IMR-90 (cell line): ENCODE results near the gene SLC31A2.

Experiments
- BHLHE40 ChIP-seq: fragments of 150-350 bp; IDR thresholded peaks from 2 replicates; pipeline ENCODE4 v1.6.1; 2016; ENCODE audit warnings: mild to moderate bottlenecking, low read depth, low read length
- CEBPB ChIP-seq: IDR thresholded peaks from 2 replicates; pipeline ENCODE4 v1.6.1; 2012; ENCODE audit warnings: low read depth, low read length, improper control_type of control experiment
- CHD1 ChIP-seq: IDR thresholded peaks from 2 replicates; pipeline ENCODE4 v1.6.1; 2012; ENCODE audit warnings: low read depth, low read length, improper control_type of control experiment
- CTCF ChIP-seq: conservative IDR thresholded peaks from 2 replicates; pipeline ENCODE4 v1.5.1; 2012; ENCODE audit warnings: mild to moderate bottlenecking, low read depth, low read length, improper control_type of control experiment
- FOS ChIP-seq: fragments of 150-350 bp; IDR thresholded peaks from 2 replicates; pipeline ENCODE4 v1.6.1; 2016; ENCODE audit warnings: low read depth, low read length
- MAFK ChIP-seq: IDR thresholded peaks from 2 replicates; pipeline ENCODE4 v1.6.1; 2012; ENCODE audit warnings: low read depth, low read length, improper control_type of control experiment
- MAZ ChIP-seq: IDR thresholded peaks from 2 replicates; pipeline ENCODE4 v1.6.1; 2012; ENCODE audit warnings: low read depth, mild to moderate bottlenecking, low read length, improper control_type of control experiment, moderate library complexity, borderline replicate concordance
- MXI1 ChIP-seq: IDR thresholded peaks from 2 replicates; pipeline ENCODE4 v1.6.1; 2012; ENCODE audit warnings: low read depth, mild to moderate bottlenecking, low read length, moderate library complexity, borderline replicate concordance
- NFE2L2 ChIP-seq: fragments of 150-350 bp; IDR thresholded peaks from 2 replicates; pipeline ENCODE4 v1.6.1; 2016; ENCODE audit warnings: low read depth, mild to moderate bottlenecking, low read length
- POLR2A ChIP-seq: IDR thresholded peaks from 2 replicates; pipeline ENCODE4 v1.6.1; 2012; ENCODE audit warnings: mild to moderate bottlenecking, low read depth, low read length
- RAD21 ChIP-seq: IDR thresholded peaks from 2 replicates; pipeline ENCODE4 v1.6.1; 2012; ENCODE audit warnings: low read length, improper control_type of control experiment
- RFX5 ChIP-seq: IDR thresholded peaks from 2 replicates; pipeline ENCODE4 v1.8.0; 2012; ENCODE audit warnings: low read depth, mild to moderate bottlenecking, low read length, moderate library complexity
- SMC3 ChIP-seq: fragments of 150-350 bp; IDR thresholded peaks from 2 replicates; pipeline ENCODE4 v1.6.1; 2016; ENCODE audit warnings: low read depth, mild to moderate bottlenecking, antibody characterized with exemption, low read length, moderate library complexity
- USF2 ChIP-seq: fragments of 150-350 bp; IDR thresholded peaks from 2 replicates; pipeline ENCODE4 v1.6.1; 2017; ENCODE audit warnings: mild to moderate bottlenecking, antibody characterized with exemption, low read length, low read depth

GRCh38 chr9:113151696-113152630 lies 1.2 kb downstream of the SLC31A2 start:
- TF ChIP-seq CTCF: no peak
- no peak for TF ChIP-seq POLR2A
- no peak for TF ChIP-seq MXI1
- no peak for TF ChIP-seq NFE2L2
- TF ChIP-seq USF2: no peak
- no peak for TF ChIP-seq RAD21
- TF ChIP-seq CHD1: no peak
- no peak for TF ChIP-seq SMC3
- no peak for TF ChIP-seq RFX5
- no peak for TF ChIP-seq MAZ
- TF ChIP-seq BHLHE40: no peak
- TF ChIP-seq MAFK: no peak
- no peak for TF ChIP-seq FOS
- TF ChIP-seq CEBPB: no peak
